CD4-positive, alpha-beta T cell treated with Interleukin-15 for 1 hour (primary cell): ENCODE results near the gene RASGEF1C.

Experiments used
- DNase-seq: peaks from one replicate; pipeline ENCODE4 v3.0.0-alpha.2; 2020

Gene RASGEF1C

DNA sequence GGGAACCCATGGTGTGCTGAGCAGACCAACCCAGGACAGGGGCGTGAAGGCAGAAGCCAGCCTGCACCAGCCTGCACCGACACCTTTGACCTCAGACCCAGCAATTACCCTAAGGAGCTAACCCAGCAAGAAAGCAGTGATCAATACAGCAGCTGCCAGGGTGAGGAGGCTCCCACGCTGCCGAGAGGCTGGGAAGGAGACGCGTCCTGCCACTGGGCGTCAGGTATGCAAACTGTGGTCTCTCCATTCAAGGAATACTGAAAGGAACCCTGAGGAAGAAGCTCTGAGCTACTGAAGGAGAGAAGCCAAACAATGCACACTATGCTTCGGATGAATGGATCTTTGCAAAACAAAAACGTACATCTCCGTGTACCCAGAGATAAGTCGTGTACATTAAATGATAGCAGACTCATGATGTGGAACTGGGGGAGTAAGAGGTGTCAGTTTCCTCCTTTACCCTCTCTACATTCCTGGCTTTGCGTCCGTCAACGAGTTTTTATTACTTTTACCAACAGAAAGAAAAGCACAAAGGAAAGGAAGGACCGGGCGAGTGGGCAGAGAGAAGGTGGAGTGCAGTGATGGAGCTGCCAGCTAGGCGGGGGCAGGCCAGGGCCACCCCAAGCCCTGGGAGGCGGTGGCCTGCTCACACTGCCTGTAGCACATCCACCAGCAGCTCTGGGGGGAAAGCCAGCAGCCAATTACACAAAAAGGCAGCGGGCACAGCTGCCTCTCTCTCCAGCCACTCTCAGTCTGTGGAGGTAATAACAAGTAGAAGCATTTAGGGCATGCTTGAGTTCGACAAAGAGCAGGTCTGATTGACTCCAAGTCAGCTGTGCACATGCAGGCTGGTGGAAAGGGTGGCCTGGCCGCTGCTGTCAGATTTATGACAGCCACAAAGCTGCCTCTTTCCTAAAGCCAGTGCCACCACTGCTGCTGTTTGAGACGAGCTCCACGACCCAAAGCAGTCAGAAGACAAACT lies 29.3 kb downstream of the RASGEF1C start:
- no peak for DNase-seq

DNA sequence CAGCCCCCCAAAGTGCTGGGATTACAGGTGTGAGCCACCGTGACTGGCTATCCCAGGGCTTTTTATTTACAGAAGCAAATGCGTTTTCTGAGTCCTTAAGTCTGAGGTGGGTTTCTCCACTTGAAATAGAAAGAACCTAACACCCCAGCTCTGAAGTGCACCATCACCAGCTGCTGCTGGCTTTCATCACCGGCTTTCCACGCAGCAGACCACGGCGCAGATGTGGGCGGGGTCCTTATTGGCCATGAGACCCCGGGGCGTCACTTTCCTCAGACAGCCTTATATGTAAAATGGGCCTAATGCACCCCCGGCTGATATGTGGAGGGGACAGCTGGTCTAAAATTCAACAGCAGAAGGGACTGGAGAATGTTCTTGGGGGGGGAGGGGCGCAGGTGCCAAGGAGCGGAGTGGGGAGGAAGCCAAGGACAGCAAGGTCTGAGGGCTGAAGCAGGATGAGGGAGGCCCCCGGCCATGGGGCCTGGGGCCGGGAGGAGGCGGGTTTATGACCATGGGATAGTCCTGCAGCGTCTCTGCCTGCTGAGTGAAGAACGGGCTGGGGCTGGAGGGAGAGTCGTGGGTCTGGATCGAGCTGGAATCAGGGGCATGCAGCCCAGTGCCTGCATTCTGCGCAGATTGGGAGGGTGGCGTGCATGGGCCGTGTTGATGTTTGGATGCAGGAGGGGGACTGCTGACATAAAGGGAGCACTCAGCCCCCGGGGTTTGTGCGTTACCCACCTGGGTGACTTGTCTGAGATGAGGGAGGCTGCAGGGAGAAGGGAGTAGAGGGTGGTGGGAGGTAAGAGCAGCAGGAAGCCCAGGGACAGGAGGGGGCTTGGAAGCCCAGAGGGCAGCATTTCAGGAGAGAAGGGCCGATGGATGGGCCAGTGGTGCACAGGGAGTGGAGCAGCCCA lies 30.2 kb downstream of the RASGEF1C start:
- DNase-seq: no peak

DNA sequence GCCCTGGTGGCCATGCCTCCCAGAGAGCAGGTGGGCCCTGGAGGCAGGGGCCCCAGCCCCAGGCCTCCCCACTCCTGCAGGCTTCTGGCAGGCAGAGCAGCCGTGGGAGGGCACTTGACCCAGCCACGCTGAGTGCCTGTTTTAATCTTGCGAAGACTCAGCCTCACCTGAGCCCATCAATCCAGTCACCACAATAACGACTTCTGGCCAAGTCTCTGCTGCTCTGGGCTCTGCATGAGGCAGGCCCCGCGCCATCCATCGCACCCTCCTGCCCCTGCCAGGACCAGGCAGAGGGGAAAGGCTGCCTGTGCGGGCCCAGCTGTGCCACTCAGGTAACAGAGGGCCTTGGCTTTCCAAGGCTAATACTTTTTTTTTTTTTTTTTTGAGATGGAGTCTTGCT lies 32.8 kb downstream of the RASGEF1C start:
- no peak for DNase-seq

DNA sequence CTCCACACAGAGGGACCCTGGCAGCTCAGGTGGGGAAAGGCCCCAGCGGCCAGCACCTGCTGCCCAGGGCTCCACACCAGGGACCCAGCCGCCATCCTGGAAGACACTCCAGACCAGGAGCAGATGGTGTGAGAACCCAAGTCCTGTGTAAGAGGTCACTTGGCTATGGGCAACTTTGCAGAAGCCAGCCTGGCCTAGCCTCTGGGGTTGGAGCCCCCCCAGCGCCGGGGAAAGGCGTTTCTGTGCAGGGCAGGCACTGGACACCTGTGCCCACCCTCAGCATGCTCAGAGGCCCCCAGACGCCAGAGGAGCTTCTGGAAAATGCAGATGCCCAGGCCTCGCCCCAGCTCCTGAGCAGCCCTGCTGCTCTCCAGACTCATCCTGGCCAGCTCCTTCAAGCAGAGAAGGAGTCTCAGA lies 34.0 kb downstream of the RASGEF1C start:
- no peak for DNase-seq

DNA sequence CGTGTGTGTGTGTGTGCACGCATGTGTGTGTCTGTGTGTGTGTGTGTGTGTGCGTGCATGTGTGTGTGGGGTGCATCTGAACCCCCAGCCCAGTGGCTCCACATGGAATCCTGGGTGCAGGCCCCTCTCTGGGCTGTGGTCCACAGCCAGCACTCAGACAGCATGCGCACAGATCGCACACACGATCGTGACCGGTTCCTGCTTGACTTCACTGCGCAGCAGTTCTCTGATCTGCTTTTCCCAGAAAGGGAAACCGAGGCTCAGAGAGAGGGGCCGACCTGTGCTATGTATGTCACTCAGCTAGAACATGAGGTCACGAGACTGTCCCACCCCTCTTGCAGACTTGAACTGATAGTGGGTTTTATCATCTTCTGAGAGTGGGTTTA lies 34.4 kb downstream of the RASGEF1C start:
- DNase-seq: no peak

DNA sequence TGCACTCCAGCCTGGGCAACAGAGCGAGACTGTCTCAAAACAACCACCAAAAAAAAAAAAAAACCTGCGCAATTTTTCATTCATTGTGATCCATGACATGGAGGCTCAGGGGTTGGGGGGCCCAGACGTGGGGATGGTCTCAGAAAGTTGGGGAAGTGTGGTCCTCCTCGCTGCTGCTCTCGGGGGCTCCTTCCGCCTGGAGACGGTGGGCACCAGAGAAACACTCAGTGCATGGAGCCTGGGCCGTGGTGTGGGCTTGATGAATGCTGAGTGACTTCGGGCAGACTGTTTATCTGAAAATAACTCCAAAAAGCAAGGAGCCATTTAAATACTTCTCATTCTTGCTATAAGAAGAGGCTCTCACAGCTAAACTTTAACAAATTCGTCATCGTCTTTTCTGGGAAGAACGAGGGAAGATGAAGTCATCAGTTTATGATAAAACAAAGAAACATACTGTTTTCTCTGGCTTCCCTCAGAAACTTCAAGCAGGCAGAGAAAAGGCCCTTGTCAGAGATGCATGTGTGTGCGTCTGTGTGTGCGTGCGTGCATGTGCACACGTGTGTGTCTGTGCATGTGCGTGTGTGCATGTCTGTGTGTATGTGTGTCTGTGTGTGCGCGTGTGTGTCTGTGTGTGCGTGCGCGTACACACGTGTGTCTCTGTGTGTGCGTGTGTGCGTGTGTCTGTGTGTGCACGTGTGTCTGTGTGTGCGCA lies 35.0 kb downstream of the RASGEF1C start:
- no peak for DNase-seq

DNA sequence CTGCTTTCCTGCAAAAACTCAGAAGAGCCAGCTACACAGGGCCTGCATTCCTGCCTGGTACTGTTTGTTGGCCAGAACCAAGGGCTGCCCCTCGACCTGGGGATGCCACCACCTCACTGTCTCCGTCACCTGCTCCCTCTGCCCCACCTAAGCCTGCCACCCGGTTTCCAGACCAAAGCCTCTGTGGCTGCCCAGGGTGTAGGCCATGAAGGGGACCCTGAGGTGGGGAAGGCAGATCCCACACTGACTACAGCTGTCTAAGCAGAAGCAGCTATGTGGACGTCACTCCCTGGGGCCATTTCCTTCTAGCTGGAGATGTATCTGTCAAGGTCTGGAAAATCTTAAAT lies 35.8 kb downstream of the RASGEF1C start:
- DNase-seq: no peak

DNA sequence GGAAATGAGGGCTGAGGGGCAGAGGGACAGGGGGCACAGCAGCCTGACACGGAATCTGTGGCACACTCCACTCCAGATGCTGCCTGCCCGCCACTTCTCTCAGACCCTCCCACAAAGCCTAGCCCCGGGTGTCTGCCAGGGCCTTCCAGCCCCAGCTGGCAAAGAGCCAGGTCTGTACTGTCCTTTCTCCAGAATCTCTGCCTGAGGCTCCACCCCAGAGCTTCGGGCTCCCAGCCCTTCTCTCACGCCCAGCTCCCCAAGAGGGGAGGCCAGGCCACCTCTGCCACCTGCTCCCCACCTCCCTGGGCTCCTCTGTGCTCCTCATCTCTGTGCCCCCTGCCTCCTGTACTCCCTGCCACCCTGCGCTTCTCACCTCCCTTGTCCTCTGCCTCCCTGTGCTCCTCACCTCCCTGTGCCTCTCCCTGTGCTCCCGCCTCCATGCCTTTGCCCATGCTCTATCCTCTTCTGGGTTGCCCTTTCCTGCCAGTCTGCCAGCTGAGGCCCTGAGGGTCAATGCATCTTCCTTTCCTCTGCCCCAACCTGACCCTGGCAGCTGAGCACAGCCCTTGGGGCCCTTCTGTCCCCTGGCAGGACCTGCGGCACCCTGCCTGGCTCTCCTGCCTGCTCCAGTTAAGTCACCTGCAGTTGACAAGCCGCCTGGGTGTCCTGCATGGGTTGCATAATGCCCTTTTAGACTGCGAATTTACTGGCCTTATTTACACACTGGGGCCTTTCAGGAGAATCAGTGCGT lies 36.4 kb downstream of the RASGEF1C start:
- no peak for DNase-seq

DNA sequence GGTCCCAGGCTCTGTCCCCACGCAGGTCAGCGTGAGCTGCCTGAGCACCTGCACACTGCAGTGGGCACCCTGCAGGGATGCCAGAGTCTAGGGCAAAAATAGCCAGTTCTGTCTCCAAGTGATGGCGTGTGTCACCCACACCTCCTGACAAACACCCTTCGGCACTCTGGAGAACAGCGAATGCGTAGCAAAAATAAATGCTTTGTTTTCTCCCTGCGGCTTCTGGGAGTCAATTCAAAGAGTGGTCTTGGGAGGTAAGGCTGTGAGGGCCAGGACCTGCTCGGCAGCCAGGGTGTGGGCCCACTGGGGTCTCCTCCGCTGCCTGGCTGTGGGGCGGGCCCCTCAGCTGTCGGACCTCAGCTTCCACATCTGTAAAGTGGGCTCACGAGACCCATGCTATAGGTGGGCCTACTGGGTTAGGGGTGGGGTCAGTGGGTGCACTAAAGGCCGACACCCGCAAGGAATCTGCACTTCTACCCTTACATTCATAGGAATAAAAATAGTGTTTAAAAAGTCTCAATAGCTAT lies 37.4 kb downstream of the RASGEF1C start:
- no peak for DNase-seq

DNA sequence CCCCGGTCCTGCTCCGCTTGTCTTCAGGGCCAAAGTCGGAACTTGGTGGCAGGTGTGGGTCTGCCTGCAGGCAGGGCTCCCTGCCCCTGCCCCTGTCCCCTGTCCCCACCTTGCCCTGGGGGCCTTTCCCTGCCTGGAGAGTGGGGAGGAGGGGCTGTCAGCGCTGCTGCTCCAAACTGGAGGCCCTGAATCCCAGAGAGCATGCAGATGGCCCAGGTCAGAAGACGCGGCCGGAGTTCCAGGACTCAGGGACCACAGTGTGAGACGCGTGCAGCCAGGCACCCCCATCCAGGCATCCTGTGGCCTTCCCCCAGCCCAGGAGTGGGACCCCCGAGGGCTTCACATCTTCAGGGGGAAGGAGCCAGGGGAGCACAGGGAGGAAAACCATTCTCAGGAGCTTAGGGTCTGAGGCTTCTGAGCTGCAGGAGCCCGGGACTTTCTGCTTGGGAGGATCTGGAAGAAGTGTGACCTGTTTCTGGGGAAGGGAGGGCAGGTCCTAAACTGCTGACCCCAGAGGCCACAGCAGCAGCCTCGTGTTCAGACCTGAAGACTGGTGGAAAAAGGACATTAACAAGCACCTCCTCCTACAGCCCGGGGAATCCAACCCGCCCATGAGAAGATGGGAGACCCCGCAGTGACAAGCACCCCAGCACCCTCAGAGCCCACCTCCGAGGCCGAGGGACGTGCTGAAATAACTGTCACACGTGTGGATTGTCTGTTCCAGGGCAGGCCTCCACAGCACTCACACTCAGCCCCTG lies 38.0 kb downstream of the RASGEF1C start:
- DNase-seq: no peak

DNA sequence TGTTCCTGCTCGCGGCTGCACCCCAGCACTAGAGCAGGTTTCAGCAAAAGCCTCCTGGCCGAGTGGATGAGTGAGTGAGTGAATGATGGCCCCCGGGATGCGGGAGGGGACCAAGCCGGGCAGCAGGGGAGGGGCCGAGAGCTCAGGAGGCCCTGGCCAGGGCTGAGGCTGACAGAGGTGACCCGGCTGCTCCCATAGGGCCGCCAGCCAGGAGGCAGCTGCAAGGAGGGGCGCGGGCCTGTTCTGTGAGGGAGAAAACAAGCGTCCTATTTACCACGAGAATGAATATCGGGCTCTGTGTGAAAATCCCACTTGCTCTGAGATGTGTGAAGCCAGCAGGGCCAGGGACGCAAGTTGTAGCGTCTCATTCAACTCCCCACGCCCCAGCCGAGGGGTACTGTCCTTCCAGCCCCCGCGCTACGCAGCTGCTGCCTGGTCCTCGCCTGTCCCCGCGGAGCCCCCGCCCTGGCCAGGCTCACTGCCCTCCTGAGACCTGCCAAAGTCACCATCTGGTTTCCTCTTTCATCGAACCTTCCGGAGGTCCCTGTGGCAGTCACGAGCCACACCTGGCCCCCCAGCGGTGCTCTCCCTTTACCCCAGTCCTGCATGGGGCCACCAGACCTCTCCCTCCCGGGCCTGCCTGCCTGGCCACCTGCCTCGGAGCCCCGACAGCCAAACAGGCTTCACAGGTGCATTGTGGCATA lies 38.8 kb downstream of the RASGEF1C start:
- no peak for DNase-seq

DNA sequence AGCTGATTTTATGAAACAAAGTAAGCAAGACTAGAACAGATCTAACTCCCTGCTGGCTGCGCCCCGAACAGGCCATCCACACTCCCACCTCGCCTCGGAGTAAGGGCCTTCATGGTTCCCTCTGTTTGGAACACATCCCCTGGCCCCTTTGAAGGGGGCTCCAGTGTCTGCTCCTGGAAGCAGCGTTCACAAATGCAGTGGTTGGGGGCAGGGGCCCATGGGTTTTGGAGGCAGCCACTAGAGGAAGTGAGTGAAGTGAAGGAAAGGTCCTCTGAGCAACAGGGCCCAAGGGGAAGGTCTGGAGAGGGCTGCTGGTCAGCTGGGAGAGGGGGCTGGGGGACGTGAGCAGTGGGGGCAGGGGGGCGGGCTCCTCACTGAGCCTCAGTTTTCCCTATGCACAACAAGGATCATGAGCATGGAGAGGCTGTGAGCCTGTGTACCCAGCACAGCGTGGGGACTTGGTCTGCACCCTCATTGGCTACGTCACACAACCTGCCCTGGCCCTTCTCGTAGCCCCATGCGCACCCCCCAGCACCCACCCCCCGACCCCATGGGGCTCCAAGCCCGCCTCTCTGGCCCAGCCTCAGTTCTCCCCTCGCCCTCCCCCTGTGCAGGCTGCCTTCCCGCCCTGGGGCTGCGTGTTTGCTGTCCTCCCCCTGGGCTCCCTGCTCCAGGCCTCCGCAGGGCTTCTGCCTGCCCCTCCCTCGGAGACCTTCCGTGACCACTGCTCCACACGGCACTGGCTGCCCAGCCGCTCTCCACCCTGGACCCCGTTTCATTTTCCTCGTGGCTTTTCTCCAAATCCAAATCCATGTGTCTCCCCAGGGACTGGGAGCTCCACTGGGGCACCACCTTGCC lies 39.5 kb downstream of the RASGEF1C start:
- DNase-seq: no peak

DNA sequence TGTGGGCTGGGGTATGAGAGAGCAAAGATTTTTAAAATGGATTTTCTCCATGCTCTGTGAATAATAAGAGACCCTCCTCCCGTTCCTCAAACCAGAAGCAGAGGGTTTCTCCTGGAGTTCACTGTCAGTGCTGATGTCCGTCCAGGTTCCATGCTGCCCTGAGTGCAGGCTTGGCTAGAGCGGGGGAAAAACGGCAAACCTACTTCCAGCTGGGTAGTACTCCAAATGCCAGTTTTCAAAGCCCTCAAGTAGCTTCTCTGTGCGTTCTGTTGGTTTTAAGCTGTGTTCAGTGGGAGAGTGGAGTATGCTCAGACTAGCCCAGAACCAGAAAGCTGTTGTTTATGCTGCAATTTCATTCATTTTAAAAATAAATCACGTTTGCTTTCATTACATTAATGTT lies 40.3 kb downstream of the RASGEF1C start:
- no peak for DNase-seq

DNA sequence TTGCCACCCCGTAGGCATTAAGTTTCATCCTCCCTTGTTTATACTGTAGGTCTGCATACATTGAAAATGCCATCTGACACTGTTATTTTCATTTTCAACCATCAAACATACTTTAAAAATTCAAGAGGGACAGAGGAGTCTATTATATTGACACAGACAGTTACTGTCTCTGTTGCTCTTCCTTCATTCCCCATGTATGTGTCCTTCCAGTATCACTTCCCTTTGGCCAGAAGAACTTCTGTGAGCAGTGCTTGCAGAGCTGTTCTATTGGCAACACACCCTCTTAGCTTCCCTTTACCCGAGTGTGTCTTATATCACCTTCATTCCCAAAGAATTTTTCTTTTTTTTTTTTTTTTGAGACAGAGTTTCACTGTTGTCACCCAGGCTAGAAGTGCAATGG lies 42.8 kb downstream of the RASGEF1C start:
- no peak for DNase-seq

DNA sequence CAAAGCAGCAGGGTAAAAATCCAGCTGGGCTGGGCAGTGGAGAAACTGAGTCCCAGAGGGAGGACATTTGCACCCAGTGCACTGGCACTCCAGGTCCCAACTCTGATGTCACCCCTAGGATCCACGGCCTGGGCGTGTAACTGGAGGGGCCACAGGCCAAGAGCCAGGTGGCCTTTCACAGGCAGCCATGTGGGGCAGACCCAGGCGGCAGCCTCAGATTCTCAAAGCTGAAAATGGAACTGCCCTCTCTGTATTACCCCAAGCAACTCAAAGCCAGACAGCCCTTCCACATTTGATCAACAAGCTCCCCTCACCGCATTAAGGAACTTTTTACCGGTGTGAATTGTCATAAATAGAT lies 46.7 kb downstream of the RASGEF1C start:
- DNase-seq: no peak

DNA sequence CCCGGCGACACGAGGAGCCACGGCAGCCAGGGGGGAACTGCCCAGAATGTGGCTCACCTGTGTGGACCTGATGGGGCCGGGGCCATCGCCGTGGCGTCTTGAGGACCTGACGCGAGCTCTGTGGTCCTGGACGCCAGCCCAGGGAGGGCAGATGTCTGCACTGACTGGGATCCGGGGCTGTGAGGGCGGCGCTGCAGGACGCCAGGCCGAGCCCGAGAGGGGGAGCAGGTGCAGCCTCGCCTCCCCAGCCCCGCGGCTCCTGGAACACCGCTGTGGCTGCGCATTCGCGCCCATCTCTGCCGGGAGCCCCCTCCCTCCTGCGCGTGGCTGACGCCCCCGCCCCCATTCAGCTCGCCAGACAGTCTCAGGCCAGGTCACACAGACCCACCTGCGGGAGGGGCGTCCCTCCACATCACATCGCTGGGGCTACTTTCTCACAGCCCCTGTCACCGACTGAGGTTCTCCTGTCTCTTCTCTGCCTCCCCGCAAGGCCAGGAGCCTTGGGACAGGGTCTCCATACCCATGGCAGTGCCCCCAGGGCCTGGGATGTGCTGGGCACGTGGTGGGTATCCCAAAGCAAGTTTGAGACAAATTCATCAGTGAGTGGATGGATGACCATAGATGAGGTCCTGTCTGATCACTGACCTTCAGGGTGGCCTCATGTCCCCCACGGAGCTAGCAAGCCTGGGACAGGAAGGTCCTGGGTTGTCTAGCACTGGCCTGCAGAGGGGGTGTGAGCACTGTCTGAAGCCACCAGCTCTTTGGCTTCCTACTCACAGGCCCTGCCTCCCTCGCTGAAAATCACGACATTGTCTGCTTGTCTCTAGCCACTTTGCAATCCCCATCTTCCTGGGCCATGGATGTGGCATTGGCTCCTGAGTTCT lies 47.3 kb downstream of the RASGEF1C start:
- no peak for DNase-seq

DNA sequence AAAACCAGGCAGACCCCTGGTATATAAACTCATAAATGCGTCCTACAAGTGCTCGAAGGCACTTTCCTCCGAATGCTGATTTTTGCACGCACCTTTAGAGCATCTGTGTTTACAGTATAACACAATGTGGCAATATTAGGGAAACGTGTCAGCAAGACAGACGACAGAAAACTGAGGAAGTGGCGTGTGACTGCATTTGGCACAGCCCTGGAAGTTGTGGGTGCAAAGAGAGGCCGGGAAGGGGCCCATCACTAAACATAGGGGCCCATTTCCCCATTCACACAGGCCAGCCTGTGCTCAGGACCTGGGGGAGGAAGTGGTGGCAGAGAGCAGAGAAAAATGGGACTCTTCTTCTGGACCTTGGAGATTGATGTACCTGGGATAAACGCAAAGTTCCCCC lies 48.2 kb downstream of the RASGEF1C start:
- peak; percentile 48 for DNase-seq

DNA sequence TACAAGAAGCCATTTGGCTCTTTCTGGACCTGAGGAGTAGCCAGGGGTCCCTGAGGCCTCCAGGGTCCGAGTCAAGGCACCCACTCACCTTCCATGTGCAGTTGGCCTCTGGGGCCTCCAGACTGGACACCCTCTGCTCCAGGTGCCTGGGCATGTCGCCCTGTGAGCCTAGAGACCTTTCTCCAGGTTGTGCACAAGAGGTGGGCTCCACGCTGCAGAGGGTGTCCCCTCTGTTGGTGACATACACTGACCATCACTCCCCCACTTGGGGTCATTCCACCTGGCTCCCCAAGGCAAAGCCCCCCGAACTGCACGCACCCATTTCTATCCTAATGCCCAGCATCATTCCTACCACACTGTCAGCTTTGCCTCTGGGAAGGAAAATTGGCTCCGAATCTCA lies 48.8 kb downstream of the RASGEF1C start:
- no peak for DNase-seq

DNA sequence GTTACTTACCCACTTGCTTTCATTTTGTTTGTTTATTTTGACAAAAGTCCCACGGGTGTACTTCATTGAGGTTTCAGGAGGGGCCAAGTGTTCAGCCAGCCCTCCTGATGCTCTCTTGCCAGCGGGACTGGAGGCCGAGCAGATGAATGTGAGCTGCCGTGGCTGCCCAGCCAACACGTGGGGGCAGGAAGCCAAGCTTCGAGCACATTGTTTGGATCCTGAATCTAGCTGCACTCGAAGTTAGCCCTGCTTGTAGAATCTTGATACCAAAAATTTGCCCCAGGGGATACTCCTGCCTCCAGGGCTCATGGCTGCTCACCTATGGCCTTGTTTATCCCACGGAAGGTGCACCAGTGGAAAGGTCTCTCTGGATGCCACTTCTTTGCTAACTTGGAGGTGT lies 49.3 kb downstream of the RASGEF1C start:
- DNase-seq: no peak
